RPMI7951 (cell line): ENCODE results near the gene CAMSAP1. TPM values are rescaled to one million over a fixed set of nuclear protein-coding genes. Genes with fewer than 3 reads are reported as not detected.

Experiments
- DNase-seq: peaks from one replicate; pipeline ENCODE4 v3.0.0-alpha.2; 2012; ENCODE audit warnings: low read depth
- total RNA-seq: library from RNA; depleted of rRNA; stranded (reverse); fragments of >200 nt; shearing (Covaris generic); gene quantifications from 2 replicates; pipeline ENCODE4 v1.2.3, GENCODE V29; 2014

Gene CAMSAP1
- total RNA-seq, 1 experiment from 2014 or later, result 6.2 TPM

GRCh38 chr9:135883410-135884089, 23.8 kb downstream of the CAMSAP1 start:
- no peak for DNase-seq

GRCh38 chr9:135882011-135882410, 25.3 kb downstream of the CAMSAP1 start:
- DNase-seq, result no peak

DNA sequence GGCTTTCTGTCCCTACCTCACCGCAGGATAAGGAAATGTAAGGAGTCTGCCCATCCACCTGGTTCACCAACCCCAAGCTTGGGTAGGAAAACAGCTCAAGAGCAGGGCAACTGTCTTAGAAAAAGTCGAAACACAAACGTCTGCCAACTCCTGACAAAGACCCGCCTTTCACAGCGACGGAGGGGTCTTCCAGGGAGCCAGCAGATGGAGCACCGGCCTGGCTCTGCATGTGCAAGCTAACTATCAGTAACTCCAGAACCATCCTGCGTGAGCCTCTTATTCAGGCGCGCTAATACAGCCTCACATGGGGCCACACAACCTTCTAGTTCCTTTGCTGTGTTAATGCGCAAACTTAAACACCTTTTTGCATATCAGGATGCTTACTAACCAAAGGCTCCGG, 26.9 kb downstream of the CAMSAP1 start:
- DNase-seq, result no peak

DNA sequence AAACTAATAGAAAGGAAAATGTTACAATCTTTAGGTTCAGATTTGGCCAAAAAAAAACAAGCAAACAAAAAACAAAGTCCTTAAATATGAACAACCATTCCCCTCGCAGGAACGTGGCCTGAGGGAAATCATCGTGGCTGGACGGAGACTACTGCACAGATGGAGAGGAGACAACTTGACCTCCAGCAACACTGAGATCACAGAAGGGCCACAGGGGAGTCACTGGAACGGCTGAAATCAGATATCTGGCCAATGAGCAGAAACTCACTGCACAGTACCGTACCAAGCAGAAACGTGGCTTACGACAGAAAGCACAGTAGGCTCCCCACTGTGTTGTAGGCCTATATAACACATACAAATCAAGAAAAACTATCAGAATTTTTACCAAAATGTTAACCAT, 27.7 kb downstream of the CAMSAP1 start:
- no peak for DNase-seq

- DNase-seq, result no peak
These were observed 28.1 kb downstream of the CAMSAP1 start for GRCh38 chr9:135879237-135879601.

- no peak for DNase-seq
These were observed 28.7 kb downstream of the CAMSAP1 start for GRCh38 chr9:135878528-135879236.

- DNase-seq, result no peak
These were observed 29.4 kb downstream of the CAMSAP1 start for GRCh38 chr9:135877791-135878527.

DNA sequence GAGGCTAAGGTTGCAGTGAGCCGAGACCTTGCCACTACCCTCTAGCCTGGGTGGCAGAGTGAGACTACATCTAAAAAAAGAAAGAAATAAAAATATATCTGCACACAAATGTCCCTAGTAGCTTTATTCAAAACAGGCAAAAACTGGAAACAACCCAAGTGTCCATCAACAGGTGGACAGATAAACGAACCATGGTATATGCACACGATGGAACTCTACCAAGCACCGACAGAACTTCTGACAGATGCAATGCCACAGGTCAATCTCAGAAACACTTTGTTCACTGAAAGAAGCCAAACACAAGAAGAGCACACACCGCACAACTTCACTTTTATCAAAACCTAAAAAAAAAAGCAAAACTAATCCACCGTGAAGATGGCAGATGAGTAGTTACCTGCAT, 30.4 kb downstream of the CAMSAP1 start:
- no peak for DNase-seq

- no peak for DNase-seq
These were observed 32.5 kb downstream of the CAMSAP1 start for GRCh38 chr9:135874859-135875258.

DNA sequence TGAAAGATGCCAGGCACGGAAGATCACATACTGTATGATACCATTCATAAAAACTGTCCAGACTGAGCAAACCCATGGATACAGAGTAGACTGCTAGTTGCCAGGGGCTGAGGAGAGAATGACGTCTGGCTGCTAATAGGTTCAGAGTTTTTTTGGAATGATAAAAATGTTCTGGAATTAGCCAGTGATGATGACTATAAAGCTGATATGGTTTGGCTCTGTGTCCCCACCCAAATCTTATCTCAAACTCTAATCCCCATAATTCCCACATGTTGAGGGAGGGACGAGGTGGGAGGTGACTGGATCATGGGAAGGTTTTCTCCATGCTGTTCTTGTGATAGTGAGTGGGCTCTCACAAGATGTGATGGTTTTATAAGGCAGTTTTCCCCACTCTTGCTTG, 37.4 kb downstream of the CAMSAP1 start:
- DNase-seq, result no peak

DNA sequence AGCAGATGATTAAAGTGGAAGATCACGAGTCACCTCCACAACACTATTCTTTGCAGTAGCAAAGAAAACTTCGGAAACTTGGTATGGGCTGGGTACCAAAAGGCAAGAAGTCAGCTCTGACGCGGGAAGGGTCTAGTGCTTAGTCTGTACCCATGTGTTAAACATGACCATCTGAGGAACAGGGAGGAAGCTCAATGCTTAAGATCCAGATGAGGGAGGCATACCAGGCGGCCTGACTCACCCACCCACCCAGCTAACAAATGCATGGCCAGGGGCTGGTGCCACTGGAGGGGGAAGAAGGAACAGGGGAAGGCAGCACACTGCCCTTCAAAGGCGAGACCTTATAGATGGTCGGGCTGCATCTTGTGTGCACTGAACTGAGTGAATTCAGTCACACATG, 41.8 kb downstream of the CAMSAP1 start:
- DNase-seq, result no peak

DNA sequence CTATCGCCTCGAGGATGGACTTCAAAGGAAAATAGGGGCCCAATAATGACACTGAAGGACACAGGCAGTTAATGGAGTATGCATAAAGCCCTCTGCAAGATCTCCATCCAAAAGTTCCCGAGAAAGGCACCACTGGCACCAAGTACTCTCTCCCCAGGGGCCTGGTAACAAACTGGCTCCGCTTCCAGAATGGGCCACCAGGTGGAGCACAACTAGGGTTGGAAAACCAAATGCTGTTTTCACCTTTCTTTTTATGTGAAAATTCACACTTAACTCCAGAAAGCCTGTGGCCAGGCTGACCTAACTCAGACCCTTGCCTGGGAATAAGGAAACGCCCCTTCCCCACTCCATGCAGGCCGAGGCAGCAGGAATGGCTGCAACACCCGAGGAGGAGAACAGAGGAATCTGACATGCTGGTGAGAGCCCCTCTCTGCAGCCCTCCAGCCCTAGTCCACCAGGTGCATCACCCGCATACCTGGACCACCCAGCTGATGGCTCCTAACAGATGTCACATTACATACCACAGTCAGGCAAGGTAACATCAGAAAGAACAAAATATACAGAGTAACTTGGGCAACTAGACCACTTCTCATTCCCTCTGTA, 42.8 kb downstream of the CAMSAP1 start:
- DNase-seq, result peak; percentile 38

DNA sequence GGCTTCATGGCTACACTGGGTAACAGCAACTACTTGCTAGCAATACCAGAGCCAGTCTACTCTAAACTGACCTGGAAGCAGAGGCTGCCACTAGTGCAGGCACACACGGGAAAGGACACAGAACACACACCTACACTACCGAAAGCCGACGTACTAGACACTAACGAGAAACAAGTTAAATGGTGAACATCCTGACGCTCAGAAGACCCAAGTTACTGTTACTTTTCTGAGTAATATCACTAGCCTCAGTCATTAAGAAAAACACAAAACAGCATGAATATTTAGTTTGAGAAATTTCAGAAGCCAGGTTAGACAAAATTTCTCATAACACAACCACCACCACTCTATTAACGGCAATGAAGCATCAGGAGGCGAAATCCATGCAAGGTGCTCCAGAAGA, 44.5 kb downstream of the CAMSAP1 start:
- no peak for DNase-seq

- DNase-seq, result no peak
These were observed 48.7 kb downstream of the CAMSAP1 start for GRCh38 chr9:135858491-135859185.

GRCh38 chr9:135857843-135858242, 49.5 kb downstream of the CAMSAP1 start:
- DNase-seq, result no peak

- DNase-seq, result peak; percentile 24
These were observed 50.0 kb downstream of the CAMSAP1 start for GRCh38 chr9:135857371-135857786.

- DNase-seq, result no peak
These were observed 55.6 kb downstream of the CAMSAP1 start for GRCh38 chr9:135851748-135852147.

- DNase-seq, result no peak
These were observed 56.6 kb downstream of the CAMSAP1 start for GRCh38 chr9:135850737-135851136.

GRCh38 chr9:135849181-135849580, 58.2 kb downstream of the CAMSAP1 start:
- no peak for DNase-seq

GRCh38 chr9:135848341-135849047, 58.9 kb downstream of the CAMSAP1 start:
- DNase-seq, result no peak

GRCh38 chr9:135847833-135848232, 59.5 kb downstream of the CAMSAP1 start:
- no peak for DNase-seq
